ENCODE data around the gene ZNF776.

ZNF776 gene

GRCh38 chr19:57708641-57709361 lies 37.8 kb upstream of the ZNF776 start, which contains the start of gene ZNF154:
ZNF154 (minus strand) TSS chr19:57709204; CDS start chr19:57708971, 233 bp downstream.
- H2AK5ac ChIP-seq (ENCODE audit: low read length, severe bottlenecking) = no peak within 1 kb of the TSS
- H3K18ac ChIP-seq (ENCODE audit: low read depth in 1 of 2, low read length in 2 of 2) = peak within 1 kb of the TSS; percentile 23 to 100
- peak within 1 kb of the TSS; percentile 70 for H3K27ac ChIP-seq (ENCODE audit: low read length, poor library complexity, severe bottlenecking)
- peak within 1 kb of the TSS in 1 of 2 experiments; percentile 2 for H2BK12ac ChIP-seq (ENCODE audit: low read length in 2 of 2)
- 2% methylated on average over 48 of the region's 53 CpGs for WGBS
- peaks cover 5% of the 10 kb centered on the region for H3K4me1 ChIP-seq (ENCODE audit: control insufficient read depth, insufficient read depth, low read depth, low read length)
- H2BK120ac ChIP-seq (ENCODE audit: low read depth, low read length) = no peak within 1 kb of the TSS
- H4K91ac ChIP-seq (ENCODE audit: low read length) = peak within 1 kb of the TSS; percentile 77
- H2BK15ac ChIP-seq (ENCODE audit: low read depth, poor library complexity, severe bottlenecking) = no peak within 1 kb of the TSS
- H3K4me2 ChIP-seq (ENCODE audit: low read length, poor library complexity, severe bottlenecking) = peak within 1 kb of the TSS; percentile 65
- peak within 1 kb of the TSS; percentile 69 to 83 for H3K4me3 ChIP-seq (ENCODE audit: insufficient read depth in 1 of 2, low read depth in 1 of 2, low read length in 2 of 2)
- peak within 1 kb of the TSS; percentile 92 for H3K9ac ChIP-seq (ENCODE audit: low read length)
- peaks cover 28% of the 10 kb centered on the region for H3K79me1 ChIP-seq (replicated peaks; ENCODE audit: low read length, poor library complexity, severe bottlenecking)
- H3K9me3 ChIP-seq (ENCODE audit: control insufficient read depth, low read length) = peaks cover 22% of the 10 kb centered on the region
- peak within 1 kb of the TSS; percentile 83 for H2AFZ ChIP-seq (ENCODE audit: low read depth, low read length)
- peak within 1 kb of the TSS; percentile 82 to 99 for H3K4ac ChIP-seq (ENCODE audit: low read depth in 1 of 2, low read length in 2 of 2)
- DNase-seq = peak; percentile 86
- H2BK5ac ChIP-seq (ENCODE audit: low read depth, low read length, poor library complexity, severe bottlenecking) = no peak within 1 kb of the TSS
- H3K36me3 ChIP-seq (ENCODE audit: control insufficient read depth in 1 of 2, insufficient read depth in 2 of 2, low read depth in 1 of 2, low read length in 2 of 2) = peaks cover 11 to 27% of the 10 kb centered on the region in 2 experiments
- H3K14ac ChIP-seq (ENCODE audit: low read length in 2 of 2) = peak within 1 kb of the TSS in 1 of 2 experiments; percentile 57
- H3K27me3 ChIP-seq (ENCODE audit: control insufficient read depth in 1 of 2, insufficient read depth in 1 of 2, low read length in 2 of 2) = no peaks in the 10 kb centered on the region
- H3K23ac ChIP-seq (ENCODE audit: low read length in 2 of 2) = peak within 1 kb of the TSS in 1 of 2 experiments; percentile 97
- peak within 1 kb of the TSS; percentile 74 for H4K8ac ChIP-seq (ENCODE audit: low read length)

- H3K27me3 ChIP-seq (ENCODE audit: control insufficient read depth in 1 of 2, insufficient read depth in 1 of 2, low read length in 2 of 2) = no peaks in the 10 kb centered on the region
- peaks cover 23% of the 10 kb centered on the region for H3K79me1 ChIP-seq (replicated peaks; ENCODE audit: low read length, poor library complexity, severe bottlenecking)
- H2AFZ ChIP-seq (ENCODE audit: low read depth, low read length) = no peak overlapping the region
- H3K18ac ChIP-seq (ENCODE audit: low read depth in 1 of 2, low read length in 2 of 2) = no peak overlapping the region
- H3K4me1 ChIP-seq (ENCODE audit: control insufficient read depth, insufficient read depth, low read depth, low read length) = peaks cover 5% of the 10 kb centered on the region
- H3K4ac ChIP-seq (ENCODE audit: low read depth in 1 of 2, low read length in 2 of 2) = no peak overlapping the region
- H2AK5ac ChIP-seq (ENCODE audit: low read length, severe bottlenecking) = no peak overlapping the region
- H3K4me3 ChIP-seq (ENCODE audit: insufficient read depth in 1 of 2, low read depth in 1 of 2, low read length in 2 of 2) = peak overlapping the region in 1 of 2 experiments; percentile 83
- H2BK120ac ChIP-seq (ENCODE audit: low read depth, low read length) = no peak overlapping the region
- H3K14ac ChIP-seq (ENCODE audit: low read length in 2 of 2) = no peak overlapping the region
- no peak overlapping the region for H3K4me2 ChIP-seq (ENCODE audit: low read length, poor library complexity, severe bottlenecking)
- H3K9ac ChIP-seq (ENCODE audit: low read length) = peak overlapping the region; percentile 92
- no peak overlapping the region for H2BK12ac ChIP-seq (ENCODE audit: low read length in 2 of 2)
- 55% methylated on average over 12 of the region's 15 CpGs for WGBS
- H4K91ac ChIP-seq (ENCODE audit: low read length) = no peak overlapping the region
- no peak overlapping the region for H3K23ac ChIP-seq (ENCODE audit: low read length in 2 of 2)
- DNase-seq = no peak
- H3K36me3 ChIP-seq (ENCODE audit: control insufficient read depth in 1 of 2, insufficient read depth in 2 of 2, low read depth in 1 of 2, low read length in 2 of 2) = peaks cover 10 to 20% of the 10 kb centered on the region in 2 experiments
- H4K8ac ChIP-seq (ENCODE audit: low read length) = no peak overlapping the region
- no peak overlapping the region for H3K27ac ChIP-seq (ENCODE audit: low read length, poor library complexity, severe bottlenecking)
- H2BK5ac ChIP-seq (ENCODE audit: low read depth, low read length, poor library complexity, severe bottlenecking) = no peak overlapping the region
- H2BK15ac ChIP-seq (ENCODE audit: low read depth, poor library complexity, severe bottlenecking) = no peak overlapping the region
- peaks cover 23% of the 10 kb centered on the region for H3K9me3 ChIP-seq (ENCODE audit: control insufficient read depth, low read length)
Measured at GRCh38 chr19:57709616-57710015, 37.0 kb upstream of the ZNF776 start.

DNA sequence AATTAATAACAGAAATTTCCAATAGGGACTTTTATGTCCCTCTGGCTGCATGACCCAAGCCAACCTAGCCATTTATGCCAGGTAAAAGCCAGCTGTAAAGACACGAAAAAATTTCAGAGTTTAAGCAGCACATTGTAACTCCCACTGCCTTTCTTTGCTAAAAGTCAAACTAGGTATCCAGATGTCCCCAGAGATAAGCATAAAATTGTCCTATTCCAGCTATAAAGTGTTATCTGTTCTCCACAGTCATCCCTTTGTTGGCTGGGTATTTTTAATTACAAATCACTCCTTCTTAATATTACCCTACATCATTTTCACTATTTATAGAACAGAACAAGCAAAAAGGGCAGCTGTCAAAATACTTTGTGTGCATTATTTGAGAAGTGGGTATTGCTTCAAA lies 34.4 kb upstream of the ZNF776 start:
- Histone ChIP-seq H3K9me3 (ENCODE audit: control insufficient read depth, low read length) (peaks cover 33% of the 10 kb centered on the region), H3K27ac (ENCODE audit: low read length, poor library complexity, severe bottlenecking) (no peak overlapping the region), H3K79me1 (replicated peaks; ENCODE audit: low read length, poor library complexity, severe bottlenecking) (peaks cover 15% of the 10 kb centered on the region), H3K18ac (ENCODE audit: low read depth in 1 of 2, low read length in 2 of 2) (no peak overlapping the region), H2BK15ac (ENCODE audit: low read depth, poor library complexity, severe bottlenecking) (no peak overlapping the region), H2AFZ (ENCODE audit: low read depth, low read length) (no peak overlapping the region), H4K8ac (ENCODE audit: low read length) (no peak overlapping the region), H2BK12ac (ENCODE audit: low read length in 2 of 2) (no peak overlapping the region), H3K4me1 (ENCODE audit: control insufficient read depth, insufficient read depth, low read depth, low read length) (peaks cover 5% of the 10 kb centered on the region), H3K9ac (ENCODE audit: low read length) (no peak overlapping the region), H4K91ac (ENCODE audit: low read length) (no peak overlapping the region), H3K36me3 (ENCODE audit: control insufficient read depth in 1 of 2, insufficient read depth in 2 of 2, low read depth in 1 of 2, low read length in 2 of 2) (peaks cover 0 to 7% of the 10 kb centered on the region in 2 experiments), H3K4me3 (ENCODE audit: insufficient read depth in 1 of 2, low read depth in 1 of 2, low read length in 2 of 2) (no peak overlapping the region), H2BK120ac (ENCODE audit: low read depth, low read length) (no peak overlapping the region), H3K23ac (ENCODE audit: low read length in 2 of 2) (no peak overlapping the region), H3K14ac (ENCODE audit: low read length in 2 of 2) (no peak overlapping the region), H3K4me2 (ENCODE audit: low read length, poor library complexity, severe bottlenecking) (no peak overlapping the region), H2BK5ac (ENCODE audit: low read depth, low read length, poor library complexity, severe bottlenecking) (no peak overlapping the region), H2AK5ac (ENCODE audit: low read length, severe bottlenecking) (no peak overlapping the region), H3K4ac (ENCODE audit: low read depth in 1 of 2, low read length in 2 of 2) (no peak overlapping the region), H3K27me3 (ENCODE audit: control insufficient read depth in 1 of 2, insufficient read depth in 1 of 2, low read length in 2 of 2) (no peaks in the 10 kb centered on the region)
- 39% methylated on average over 1 of the region's 1 CpG for WGBS
- DNase-seq = no peak

GRCh38 chr19:57719424-57719823 lies 27.2 kb upstream of the ZNF776 start:
- no peak overlapping the region for H3K23ac ChIP-seq (ENCODE audit: low read length in 2 of 2)
- H3K4me2 ChIP-seq (ENCODE audit: low read length, poor library complexity, severe bottlenecking) = no peak overlapping the region
- H4K8ac ChIP-seq (ENCODE audit: low read length) = no peak overlapping the region
- H3K36me3 ChIP-seq (ENCODE audit: control insufficient read depth in 1 of 2, insufficient read depth in 2 of 2, low read depth in 1 of 2, low read length in 2 of 2) = peaks cover 38 to 39% of the 10 kb centered on the region in 2 experiments
- H3K27ac ChIP-seq (ENCODE audit: low read length, poor library complexity, severe bottlenecking) = no peak overlapping the region
- H4K91ac ChIP-seq (ENCODE audit: low read length) = no peak overlapping the region
- H2BK12ac ChIP-seq (ENCODE audit: low read length in 2 of 2) = no peak overlapping the region
- no peak overlapping the region for H2BK5ac ChIP-seq (ENCODE audit: low read depth, low read length, poor library complexity, severe bottlenecking)
- H3K14ac ChIP-seq (ENCODE audit: low read length in 2 of 2) = no peak overlapping the region
- no peak overlapping the region for H3K18ac ChIP-seq (ENCODE audit: low read depth in 1 of 2, low read length in 2 of 2)
- no peak overlapping the region for H3K4ac ChIP-seq (ENCODE audit: low read depth in 1 of 2, low read length in 2 of 2)
- peaks cover 28% of the 10 kb centered on the region for H3K79me1 ChIP-seq (replicated peaks; ENCODE audit: low read length, poor library complexity, severe bottlenecking)
- no peak overlapping the region for H3K9ac ChIP-seq (ENCODE audit: low read length)
- no peak overlapping the region for H2AK5ac ChIP-seq (ENCODE audit: low read length, severe bottlenecking)
- H3K27me3 ChIP-seq (ENCODE audit: control insufficient read depth in 1 of 2, insufficient read depth in 1 of 2, low read length in 2 of 2) = no peaks in the 10 kb centered on the region
- H2AFZ ChIP-seq (ENCODE audit: low read depth, low read length) = no peak overlapping the region
- no peaks in the 10 kb centered on the region for H3K4me1 ChIP-seq (ENCODE audit: control insufficient read depth, insufficient read depth, low read depth, low read length)
- no peak for DNase-seq
- H2BK15ac ChIP-seq (ENCODE audit: low read depth, poor library complexity, severe bottlenecking) = no peak overlapping the region
- H3K9me3 ChIP-seq (ENCODE audit: control insufficient read depth, low read length) = peaks cover 70% of the 10 kb centered on the region
- no peak overlapping the region for H2BK120ac ChIP-seq (ENCODE audit: low read depth, low read length)
- H3K4me3 ChIP-seq (ENCODE audit: insufficient read depth in 1 of 2, low read depth in 1 of 2, low read length in 2 of 2) = no peak overlapping the region
